GM18951 (cell line): ENCODE measurements around the gene GTPBP6.

Experiments used
- POLR2A ChIP-seq: IDR thresholded peaks from 4 replicates; pipeline ENCODE4 v1.6.1; 2011; ENCODE audit warnings: mild to moderate bottlenecking; ENCODE audit not compliant: insufficient read length, insufficient read depth; ENCODE audit errors: extremely low read depth
- in situ Hi-C: fragments of 300-500 bp; cut with MboI; formaldehyde crosslinking; loops from one replicate; pipeline ENCODE4 v1.12.0; 2022; ENCODE audit warnings: low sequenced_read_pairs, mixed read lengths, inconsistent platforms; ENCODE audit not compliant: unreplicated experiment

The GTPBP6 gene

GRCh38 chrX:323721-324628 is 5.4 kb upstream of the GTPBP6 start:
- in situ Hi-C loops, result no loop called here
- TF ChIP-seq POLR2A, result no peak

GRCh38 chrX:320126-320783 is 1.7 kb upstream of the GTPBP6 start:
- no peak for TF ChIP-seq POLR2A
- in situ Hi-C loops, result no loop called here

GRCh38 chrX:319579-320125 is 1.1 kb upstream of the GTPBP6 start:
- no peak for TF ChIP-seq POLR2A
- in situ Hi-C loops, result no loop called here

- TF ChIP-seq POLR2A, result peak; percentile 73
- in situ Hi-C loops, result no loop called here
Measured at GRCh38 chrX:318068-318738, 393 bp downstream of the GTPBP6 start.

GRCh38 chrX:317424-318067 is 1.1 kb downstream of the GTPBP6 start:
- in situ Hi-C loops, result no loop called here
- TF ChIP-seq POLR2A, result no peak

GRCh38 chrX:316351-317325 is 2.0 kb downstream of the GTPBP6 start:
- in situ Hi-C loops, result no loop called here
- no peak for TF ChIP-seq POLR2A

GRCh38 chrX:314781-315595 is 3.6 kb downstream of the GTPBP6 start:
- in situ Hi-C loops, result no loop called here
- TF ChIP-seq POLR2A, result no peak

GRCh38 chrX:314049-314448 is 4.5 kb downstream of the GTPBP6 start:
- no peak for TF ChIP-seq POLR2A
- in situ Hi-C loops, result no loop called here

GRCh38 chrX:313546-313945 is 5.0 kb downstream of the GTPBP6 start:
- no peak for TF ChIP-seq POLR2A
- in situ Hi-C loops, result no loop called here

- in situ Hi-C loops, result no loop called here
- no peak for TF ChIP-seq POLR2A
Measured at GRCh38 chrX:312621-313331, 5.8 kb downstream of the GTPBP6 start.

- TF ChIP-seq POLR2A, result no peak
- in situ Hi-C loops, result no loop called here
Measured at GRCh38 chrX:311156-312129, 7.2 kb downstream of the GTPBP6 start.
